ENCODE results near the gene SAMD4A.

GRCh38 chr14:54781080-54781479, 214.2 kb downstream of the SAMD4A start:
- TF ChIP-seq CTCF (IDR thresholded peaks at IDR 0.05) (no peak), POLR2A (IDR thresholded peaks at IDR 0.05) (no peak)
